ENCODE measurements around the gene NT5C3B. TPM values are rescaled to one million over a fixed set of nuclear protein-coding genes. Genes with fewer than 3 reads are reported as not detected.

NT5C3B gene
- total RNA-seq, 1 experiment from 2014 or later: 67.6 TPM

DNA sequence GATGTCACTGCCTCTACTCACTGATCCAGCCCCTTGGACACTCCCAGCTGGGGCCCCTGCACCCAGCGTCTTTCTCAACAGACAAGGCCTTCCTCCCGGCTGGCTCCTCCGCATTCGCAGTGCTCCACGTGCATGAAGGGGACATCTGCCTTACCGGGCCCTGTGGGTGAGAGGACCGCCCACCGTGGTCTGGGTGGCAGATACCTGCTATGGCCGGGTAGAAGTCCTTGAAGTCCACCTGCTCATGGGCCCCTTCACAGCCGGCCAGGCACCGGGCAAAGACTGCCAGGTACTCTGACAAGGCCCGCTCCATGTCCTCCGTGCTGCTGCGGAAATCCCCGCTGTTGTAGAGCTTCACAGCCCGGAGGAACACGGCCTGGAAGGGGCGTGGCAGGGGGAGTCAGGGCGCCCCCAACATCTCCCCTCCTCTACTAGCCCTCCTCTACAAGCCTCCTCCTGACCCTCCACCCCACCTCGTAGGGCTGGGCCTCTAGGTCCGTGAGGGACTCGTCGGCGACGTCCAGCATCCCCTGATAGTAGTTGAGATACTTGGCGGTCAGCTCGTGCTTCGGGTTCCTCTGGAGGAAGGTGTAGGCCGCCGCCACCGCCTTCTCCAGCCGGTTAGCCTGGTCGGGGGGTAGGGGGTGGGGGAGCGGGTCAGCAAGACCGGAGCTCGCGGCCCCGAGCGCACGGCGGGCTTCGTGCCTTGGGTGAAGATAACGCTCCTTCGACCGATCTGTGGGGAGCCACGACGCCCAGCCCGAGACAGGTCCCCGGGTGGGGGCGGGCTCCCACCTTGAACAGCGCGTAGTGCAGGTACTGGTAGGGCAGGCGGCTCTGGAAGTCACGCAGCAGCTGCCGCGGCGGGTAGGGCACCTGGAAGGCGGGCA lies 25.1 kb downstream of the NT5C3B start:
- no peak for DNase-seq (ENCODE audit: low read depth)

DNA sequence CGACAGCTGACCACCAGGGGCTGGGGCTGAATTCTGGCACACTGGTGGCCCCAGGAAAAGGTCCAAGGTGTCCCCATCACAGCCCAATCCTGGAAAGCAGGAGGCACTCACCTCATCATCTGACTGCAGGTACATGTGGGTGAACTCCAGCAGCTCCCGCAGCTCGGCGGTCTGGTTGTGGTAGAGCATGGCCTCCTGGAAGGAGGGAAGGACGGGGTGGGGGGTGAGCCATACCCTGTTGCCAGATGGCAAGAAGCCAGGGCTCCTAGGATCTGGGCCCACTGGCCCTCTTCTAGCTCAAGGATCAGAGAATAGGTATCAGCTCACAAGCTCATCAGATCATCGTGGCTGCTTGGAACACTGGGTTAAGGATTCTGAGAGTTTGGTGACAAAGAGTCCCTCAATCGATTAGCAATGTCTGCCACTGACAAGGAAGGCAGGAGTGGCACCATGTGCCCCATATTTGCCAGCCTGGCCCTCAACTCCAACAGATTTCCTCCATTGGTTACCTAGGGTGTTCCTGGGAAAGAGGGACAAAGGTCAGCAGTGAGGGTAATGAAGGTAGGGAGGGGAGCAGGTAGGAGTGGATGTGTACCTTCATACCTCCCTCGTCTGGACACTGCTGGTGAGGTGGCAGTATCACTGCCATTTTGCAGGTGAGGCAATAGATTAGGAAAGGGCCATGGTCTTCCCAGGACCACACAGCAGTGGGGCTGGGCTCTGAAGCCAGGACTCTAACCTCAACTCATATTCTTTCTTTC lies 29.2 kb downstream of the NT5C3B start:
- DNase-seq (ENCODE audit: low read depth): no peak

DNA sequence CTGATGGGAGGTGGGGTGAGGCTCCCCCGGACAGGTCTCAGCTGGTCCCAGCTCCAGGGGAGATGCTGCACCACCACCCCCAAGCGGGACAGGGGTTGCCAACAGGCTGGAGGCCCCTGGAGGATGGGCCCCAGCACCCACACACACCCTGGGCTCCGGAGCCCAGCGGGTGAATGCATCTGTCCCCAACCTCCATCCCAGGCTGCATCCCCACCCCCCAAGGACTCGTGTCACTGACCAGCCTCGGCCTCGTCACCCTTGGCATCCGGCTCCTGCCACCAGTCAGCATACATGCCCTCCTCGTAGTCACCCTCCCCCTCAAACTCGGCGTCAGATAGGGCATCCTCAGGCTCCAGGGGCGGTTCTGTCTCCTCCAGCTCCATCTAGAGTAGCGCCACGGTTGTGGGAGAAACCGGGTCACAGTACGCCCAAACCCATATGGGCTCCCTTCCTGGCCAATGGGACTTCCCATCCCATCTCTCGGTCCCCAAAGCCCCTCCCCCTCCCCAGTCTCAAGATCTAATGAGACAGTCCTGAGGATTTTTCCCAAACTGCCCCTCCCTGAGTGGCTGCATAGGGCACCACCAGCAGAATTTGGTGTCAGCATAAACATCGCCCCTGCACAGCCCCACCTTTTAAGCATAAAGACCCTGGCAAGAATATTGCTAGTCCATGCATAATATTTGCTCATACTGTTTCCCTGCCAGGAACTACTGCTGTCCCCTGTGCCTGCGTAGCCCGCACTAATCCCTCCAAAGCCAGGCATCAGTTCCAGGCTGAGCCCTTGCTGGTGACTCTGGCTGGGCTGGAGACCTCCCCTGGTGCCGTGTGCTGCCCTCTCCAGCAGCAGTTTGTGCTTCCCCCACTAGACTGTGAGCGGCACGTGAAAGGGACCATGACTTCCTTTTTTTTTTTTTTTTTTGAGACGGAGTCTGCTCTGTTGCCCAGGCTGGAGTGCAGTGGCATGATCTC lies 32.7 kb downstream of the NT5C3B start:
- DNase-seq (ENCODE audit: low read depth): no peak

DNA sequence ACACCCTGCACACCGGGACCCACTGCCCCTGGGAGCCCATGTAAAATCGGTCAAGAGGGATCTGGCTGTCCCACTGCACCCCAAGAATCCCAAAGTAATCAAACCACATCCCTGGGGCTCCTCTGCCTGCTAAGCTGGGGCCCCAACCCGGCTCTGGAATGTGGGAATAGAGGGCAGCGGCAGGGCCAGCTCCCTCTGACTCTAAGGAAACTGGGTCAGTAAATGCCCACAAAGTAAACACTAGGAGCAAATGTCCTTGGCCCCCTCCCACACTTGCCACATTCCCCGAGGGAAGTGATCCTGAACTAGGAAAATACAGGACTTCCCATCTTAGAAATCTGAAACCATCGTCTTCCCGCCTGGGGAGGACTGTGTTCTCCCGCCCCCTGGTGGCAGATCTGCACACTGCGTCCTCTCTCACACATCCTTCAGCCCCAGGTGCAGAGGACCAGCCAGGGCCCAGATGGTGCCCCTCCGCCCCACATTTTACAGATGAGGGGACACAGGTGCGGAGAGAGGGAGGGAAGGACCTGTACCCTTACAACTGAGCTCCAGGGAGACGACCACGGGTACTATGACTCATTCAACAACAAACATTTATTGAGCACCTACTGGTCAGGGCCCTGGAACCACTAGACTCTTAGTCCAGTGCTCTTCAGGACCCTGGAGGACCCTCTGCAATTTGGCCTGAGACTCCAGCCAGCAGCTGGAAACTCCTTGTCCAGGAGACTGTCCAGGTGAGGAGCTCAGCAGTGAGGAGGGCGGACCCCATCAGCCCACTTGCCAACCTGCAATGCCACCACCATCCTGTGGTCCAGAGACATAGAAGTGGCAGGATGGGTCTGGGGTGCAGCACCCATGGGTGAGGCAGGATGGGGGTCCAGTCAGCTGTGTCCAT lies 34.4 kb downstream of the NT5C3B start:
- DNase-seq (ENCODE audit: low read depth): peak; percentile 89

DNA sequence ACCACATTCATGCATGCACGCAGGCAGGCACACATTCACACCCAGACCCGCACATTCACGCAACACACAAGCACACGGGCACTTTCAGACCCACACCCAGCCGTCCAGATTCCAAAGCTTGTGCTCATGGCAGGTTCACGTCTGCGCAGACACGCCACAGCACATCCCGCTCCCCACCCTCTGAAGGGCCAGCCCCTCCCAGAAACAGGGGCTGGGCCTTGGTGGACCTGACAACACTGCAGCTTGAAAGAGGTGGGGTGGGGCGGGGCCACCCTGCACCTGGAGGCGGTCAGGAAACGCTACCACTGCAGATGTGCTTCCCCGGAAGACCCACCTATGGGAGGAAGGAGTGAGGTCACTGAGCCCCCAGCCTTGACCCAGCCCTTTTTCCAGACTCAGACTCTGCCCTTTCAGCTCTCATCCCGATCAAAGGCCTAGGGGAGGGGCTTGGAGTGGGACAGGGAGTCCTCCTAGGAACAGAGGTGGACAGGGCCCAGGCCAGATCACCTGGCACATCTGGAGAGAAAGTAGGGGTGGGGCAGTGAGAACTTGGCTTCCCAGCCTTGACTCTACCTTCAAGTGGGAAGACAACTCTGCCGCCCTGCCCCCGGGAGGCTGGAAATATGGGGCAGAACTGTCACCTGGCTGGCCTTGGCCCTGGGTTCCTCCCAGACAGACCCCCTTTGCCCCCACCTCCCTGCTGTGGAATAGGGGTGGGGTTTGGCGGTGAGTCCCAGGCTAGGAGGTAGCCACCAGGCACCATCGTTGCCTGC lies 35.2 kb downstream of the NT5C3B start:
- peak; percentile 69 for DNase-seq (ENCODE audit: low read depth)

DNA sequence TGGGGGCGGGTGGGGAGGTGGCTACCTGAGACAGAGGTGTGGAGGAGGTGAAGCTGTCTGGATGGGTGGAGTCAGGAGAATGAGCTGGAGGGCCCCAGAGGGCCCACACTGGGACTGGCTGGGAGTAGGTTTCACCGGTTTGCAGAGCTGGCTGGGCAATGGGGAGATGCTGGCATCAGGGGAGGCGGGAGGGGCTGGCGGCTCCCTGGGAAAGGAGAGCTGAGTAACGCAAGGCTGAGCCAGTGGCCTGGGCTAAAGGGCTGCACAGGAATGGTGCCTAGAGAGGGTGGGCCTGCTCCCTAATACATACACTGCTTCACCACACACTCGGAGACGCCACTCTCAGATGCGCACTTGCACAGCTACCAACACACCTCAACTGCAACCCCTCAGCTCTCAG lies 36.7 kb downstream of the NT5C3B start:
- DNase-seq (ENCODE audit: low read depth): no peak

DNA sequence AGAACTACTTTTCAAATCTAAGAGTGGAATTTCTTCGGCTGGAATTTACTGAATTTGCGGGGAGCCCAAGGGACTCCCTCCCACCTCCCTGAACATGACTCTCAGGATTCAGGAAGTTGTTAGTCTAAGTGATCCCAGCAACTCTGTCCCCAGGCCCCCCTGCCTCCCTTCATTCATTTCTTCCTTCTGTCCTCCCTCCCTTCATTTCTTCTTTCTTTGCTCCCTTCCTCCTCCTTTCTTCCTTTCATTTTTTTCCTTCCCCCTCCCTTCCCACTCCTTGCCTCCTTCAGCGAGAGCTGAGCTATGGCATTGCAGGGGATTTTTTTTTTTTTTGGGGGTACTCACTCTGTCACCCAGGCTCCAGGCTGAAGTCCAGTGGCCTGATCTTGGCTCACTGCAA lies 38.7 kb downstream of the NT5C3B start:
- no peak for DNase-seq (ENCODE audit: low read depth)

DNA sequence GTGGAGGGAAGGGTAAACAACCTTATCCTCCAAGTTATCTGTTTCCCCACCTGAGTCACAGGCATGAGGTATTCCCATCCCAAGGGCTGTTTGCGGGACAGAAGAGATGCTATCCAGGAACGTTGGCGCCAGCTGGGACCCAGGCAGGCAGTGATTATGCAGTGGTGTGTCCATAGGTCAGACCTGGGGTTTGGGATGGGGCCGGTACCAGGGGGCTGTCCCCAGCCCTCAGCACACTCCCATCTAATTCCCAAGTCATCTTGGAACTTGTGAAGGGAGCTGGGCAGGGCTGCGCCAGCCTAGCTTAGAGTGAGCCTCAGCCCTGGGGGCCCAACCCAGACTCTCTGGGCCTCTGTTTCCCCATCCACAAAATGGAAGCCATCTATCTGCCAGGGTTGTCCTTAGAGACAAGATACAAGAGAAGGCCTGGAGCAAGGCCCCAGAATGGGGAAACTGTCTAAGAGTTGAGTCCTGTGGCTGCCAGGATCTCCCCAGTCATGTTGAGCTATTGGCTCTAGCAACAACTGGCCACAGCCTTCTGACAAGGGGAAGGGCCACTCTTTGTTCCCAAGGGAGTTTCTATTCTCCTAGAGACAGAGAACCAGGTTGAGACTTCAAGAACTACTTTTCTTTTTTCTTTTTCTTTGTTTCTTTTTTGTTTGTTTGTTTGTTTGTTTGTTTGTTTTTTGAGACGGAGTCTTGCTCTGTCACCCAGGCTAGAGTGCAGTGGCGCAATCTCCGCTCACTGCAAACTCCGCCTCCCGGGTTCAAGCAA lies 39.7 kb downstream of the NT5C3B start:
- no peak for DNase-seq (ENCODE audit: low read depth)

DNA sequence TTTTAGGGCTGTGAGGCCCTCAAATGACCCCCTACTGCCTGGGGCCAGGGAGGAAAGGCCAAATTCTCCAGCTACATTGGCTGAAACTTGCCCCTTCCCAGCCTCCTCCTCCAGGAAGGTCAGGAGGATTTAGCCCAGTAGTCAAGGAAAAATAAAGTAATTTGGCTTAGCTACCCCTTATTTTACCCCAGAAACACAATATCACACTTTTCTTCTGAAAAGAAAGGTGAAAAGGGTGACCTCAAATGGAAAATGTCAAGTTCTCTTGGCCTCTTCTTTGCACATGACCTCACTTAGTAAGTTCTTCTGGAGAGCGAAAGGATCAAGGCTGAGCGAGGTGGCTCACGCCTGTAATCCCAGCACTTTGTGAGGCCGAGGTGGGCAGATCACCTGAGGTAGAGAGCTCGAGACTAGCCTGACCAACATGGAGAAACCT lies 41.5 kb downstream of the NT5C3B start:
- no peak for DNase-seq (ENCODE audit: low read depth)

DNA sequence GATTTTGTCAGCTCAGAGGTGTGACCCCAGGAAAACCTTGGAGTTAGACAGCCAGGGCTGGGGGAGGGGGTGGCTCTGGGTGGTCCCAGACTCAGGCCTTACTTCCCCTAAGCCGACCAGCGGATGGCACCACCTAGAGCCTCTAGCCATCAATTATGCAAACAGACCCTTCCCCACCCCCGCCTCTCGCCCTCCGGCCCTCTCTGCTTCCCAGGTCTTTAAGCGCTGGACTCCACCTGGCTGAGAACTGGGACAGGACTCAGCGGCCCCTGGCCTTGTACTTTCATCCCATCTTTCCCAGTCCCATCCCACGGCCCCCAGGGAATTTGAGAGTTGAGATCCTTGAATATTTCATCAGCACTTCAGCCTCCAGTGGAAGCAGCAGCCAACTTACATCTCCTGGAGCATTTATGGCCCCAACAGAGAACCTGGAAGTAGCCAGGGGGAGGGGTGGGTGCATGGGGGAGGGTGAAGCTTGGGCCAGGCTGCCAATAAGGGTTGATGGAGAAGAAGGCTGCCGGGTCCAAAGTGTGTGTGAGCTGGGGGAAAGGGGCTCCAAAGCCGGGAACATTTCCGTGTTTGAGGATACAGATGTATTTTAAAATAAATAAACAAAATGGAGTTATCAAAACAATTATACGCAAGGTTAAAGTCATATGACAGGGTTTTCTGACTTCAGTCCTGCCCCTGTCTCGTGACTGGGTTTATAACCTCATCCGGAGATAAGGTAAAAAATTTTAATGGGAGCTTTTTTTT lies 42.1 kb downstream of the NT5C3B start:
- no peak for DNase-seq (ENCODE audit: low read depth)

DNA sequence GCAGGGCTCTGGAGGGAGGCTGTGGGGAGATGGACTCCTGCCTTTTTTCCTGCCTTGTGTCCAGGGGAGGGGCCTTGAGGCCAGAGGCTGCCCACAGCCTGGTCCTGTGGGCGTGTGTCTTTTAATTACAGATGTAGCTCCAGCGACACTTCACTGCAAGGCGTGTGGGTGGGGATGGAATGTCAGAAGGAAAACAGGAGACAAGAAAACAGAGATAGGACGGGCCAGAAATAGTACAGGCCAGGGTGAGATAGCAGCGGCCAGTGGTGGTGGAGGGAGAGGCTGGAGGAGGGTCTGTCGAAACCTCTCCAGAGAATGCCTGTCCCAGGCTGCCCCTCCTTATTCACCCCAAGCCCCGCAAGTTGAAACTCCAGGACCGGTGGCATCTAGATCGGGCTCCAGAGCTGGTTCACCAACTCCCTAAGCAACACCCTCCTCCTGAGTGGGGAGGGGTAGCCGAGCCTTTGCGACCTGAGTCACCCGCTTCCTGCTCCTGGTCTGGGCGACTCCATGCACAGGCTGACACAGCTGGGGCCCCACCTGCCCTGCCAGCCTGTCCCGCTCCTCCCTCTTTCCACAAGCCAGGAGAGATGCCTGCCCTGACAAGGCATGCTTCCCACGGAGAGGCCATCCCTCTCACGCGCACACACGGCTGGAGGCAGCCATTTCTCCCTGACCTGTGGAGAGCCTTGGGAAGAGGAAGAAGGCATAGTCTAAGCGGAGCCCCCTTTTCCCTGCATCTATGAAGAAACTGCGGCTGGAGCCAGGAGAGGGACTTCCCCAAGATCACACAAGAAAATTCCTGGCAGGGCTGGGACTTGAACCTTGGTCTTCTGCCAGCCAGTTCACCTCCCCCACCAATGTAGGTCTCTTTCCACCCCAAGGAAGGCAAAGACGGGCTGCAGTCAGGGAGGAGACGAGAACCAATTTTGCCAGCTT lies 42.9 kb downstream of the NT5C3B start:
- peak; percentile 92 for DNase-seq (ENCODE audit: low read depth)

DNA sequence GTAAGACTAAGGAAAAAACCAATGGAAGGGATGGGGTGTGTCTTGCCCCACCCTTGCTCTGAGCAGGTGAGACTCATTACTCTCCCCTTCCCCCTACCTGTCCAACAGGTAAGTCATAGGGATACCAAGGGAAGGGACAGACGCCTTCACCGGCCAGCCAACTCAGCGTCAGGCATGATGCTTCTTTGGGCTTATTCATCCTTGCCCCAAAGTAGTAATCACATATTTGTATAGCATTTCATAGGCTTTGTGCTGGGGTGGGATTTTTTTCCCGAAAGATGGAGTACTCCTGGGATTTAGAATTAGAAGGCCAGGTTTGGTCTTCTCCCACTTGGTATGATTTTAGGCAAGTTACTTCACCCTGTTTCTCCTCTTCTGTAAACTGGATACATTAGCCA lies 49.0 kb downstream of the NT5C3B start:
- no peak for DNase-seq (ENCODE audit: low read depth)

DNA sequence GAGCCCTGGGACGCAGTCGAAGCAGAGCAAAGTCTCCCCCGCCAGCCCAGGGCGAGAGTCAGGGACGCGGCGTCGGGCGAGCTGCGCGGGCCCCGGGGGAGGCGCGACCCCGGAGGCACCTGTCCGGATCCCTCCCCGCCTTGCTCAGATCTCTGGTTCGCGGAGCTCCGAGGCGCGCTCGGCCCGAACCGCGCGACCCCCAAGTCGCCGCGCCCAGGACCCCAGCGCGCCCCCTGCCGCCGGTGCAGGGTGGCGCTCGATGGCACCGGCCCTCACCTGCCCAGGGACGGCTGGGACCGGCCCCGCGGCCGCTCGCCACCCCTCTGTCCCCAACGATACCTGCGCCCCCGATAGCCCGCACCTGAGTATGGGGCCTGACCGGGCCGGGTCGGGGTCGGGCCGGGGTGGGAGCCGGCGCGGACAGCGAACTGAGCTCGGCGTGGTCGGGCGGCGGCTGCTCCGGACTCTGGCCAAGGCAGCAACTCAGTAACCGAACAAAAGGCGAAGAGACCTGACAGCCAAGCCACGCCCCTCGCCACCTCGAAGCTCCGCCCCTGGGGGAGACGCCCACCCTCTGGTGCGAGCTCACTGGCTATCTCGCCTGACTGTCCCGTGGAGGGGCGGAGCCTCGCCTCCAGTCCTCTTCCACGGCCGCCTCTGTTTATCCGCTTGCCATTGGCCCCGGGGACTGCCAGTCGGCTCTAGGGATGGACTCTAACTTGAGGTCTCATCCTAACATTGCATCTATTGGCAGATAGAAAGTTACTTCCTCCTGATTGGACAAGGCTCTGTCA lies 49.6 kb downstream of the NT5C3B start, which contains the start of gene JUP:
Gene JUP, minus strand, starts transcription at position 485 of the 794 bp plus-strand sequence. CDS start 14,857 bp downstream, outside the sequence.
- peak; percentile 100 for DNase-seq (ENCODE audit: low read depth)

DNA sequence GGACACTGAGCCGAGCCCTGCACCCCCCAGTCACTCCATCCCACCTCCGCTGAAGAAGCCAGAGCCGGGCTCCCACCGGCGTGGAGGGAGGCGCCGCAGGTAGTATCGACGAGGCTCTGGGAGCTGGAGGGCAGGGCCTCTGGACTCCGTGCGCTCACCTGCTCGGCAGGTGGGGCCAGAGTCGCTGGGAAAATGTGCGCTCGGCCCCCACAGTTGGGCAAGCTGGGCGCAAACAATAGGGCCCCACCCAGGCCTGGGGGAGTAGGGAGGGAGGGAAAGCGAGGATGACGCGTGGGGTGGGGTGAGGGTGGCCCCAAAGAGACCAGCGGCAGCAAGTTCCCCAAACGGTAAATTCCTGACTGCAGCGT lies 50.2 kb downstream of the NT5C3B start:
- DNase-seq (ENCODE audit: low read depth): peak; percentile 36

DNA sequence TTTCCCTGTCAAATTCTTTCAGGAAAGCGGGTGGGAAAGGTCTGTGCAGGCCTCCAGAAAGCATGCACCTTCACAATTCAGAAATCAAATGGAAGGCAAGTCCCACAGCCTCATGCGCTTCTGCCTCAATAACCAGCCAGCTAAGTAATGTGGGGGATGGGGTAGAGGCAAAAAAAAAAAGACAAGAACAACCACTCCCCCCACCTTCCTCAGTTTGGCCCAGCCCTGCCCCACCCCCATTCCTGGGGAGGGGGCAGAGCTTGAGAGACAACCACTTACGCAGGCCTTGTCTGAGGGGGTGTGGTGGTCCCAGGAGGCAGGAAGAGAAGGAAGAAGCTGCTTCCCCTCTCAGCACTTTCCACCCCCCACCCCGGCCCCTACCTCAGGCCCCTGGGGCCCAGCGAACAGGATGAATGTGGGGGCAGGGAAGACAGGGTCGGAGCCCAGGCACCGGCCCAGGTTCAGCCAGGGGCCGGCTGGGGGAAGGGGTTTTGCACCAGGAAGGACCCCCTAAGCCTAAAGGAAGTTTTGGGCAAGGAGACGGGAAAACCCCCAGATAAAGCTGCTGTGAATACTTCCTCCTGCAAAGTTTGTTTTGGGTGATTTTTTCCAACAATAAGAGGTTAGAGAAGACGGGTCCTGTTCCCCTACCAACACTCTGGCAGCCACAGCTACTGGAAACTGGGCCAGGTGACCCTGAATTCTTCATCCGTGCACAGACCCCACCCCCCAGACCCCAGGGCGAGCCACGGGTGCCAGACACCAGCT lies 50.8 kb downstream of the NT5C3B start:
- DNase-seq (ENCODE audit: low read depth): no peak

Data from Daoy (cell line).